Upper lobe of left lung (tissue), 6 donors: ENCODE data around the gene SPIN1. TPM values are rescaled to one million over a fixed set of nuclear protein-coding genes. Genes with fewer than 3 reads are reported as not detected.
A peak's percentile ranks its signal among the peaks of the same experiment; 100 is the strongest.

Experiments used
- ATAC-seq, 2 donors: fragments of 200-7000 bp; cut with Tn5 transposase; one replicate each; pipeline ENCODE4 v1.9.1; 2022; ENCODE audit warnings: mild to moderate bottlenecking in 2 of 2, moderate library complexity in 2 of 2; ENCODE audit not compliant: low FRiP score in 2 of 2
- DNase-seq, 2 donors: peaks; one replicate each; pipeline ENCODE4 v3.0.0-alpha.2; 2019 to 2020
- H3K27ac ChIP-seq, 4 donors: fragments of 200-600 bp; sonication (generic); one replicate each; pipeline ENCODE4 v1.5.1; 2016 to 2019
- H3K27me3 ChIP-seq, 4 donors: fragments of 200-600 bp; sonication (generic); one replicate each; pipeline ENCODE4 v1.5.1; 2017 to 2019
- H3K36me3 ChIP-seq, 4 donors: fragments of 200-600 bp; sonication (generic); one replicate each; pipeline ENCODE4 v1.5.1; 2016 to 2019
- H3K4me1 ChIP-seq, 4 donors: fragments of 200-600 bp; sonication (generic); one replicate each; pipeline ENCODE4 v1.5.1; 2018 to 2019
- H3K4me3 ChIP-seq, 4 donors: fragments of 200-600 bp; sonication (generic); one replicate each; pipeline ENCODE4 v1.5.1; 2017 to 2019; ENCODE audit warnings: mild to moderate bottlenecking in 2 of 4, moderate library complexity in 1 of 4
- H3K9me3 ChIP-seq, 4 donors: fragments of 200-600 bp; sonication (generic); one replicate each; pipeline ENCODE4 v1.5.1; 2018 to 2019
- EP300 ChIP-seq, 4 donors: sonication (generic); formaldehyde crosslinking; IDR thresholded peaks; one replicate each; pipeline ENCODE4 v1.5.1; 2017; ENCODE audit warnings: antibody characterized with exemption in 4 of 4, control low read depth in 2 of 4
- POLR2A ChIP-seq, 4 donors: fragments of 450-650 bp; IDR thresholded peaks; one replicate each; pipeline ENCODE4 v1.5.1; 2016 to 2017; ENCODE audit warnings: antibody characterized with exemption in 4 of 4, mild to moderate bottlenecking in 2 of 4
- POLR2AphosphoS5 ChIP-seq, 2 donors: sonication (generic); formaldehyde crosslinking; IDR thresholded peaks; one replicate each; pipeline ENCODE4 v1.5.1; 2017; ENCODE audit warnings: antibody characterized with exemption in 2 of 2
- WGBS, 2 donors: methylation state at CpG; one replicate each; pipeline ENCODE4 v1.1.5; 2017 to 2018; 5-methylcytosine and 5-hydroxymethylcytosine counted together
- total RNA-seq, 6 donors: library from RNA; depleted of rRNA in 4 of 6; stranded (reverse); fragments of >200 nt in 4 of 6; gene quantifications; one replicate each; pipeline versions ENCODE4 v1.1.0 to v1.2.1, GENCODE V29; 2016 to 2021
- TF ChIP-seq, protein P1 (sequence below), 6 experiments: fragments of 450-650 bp in 4 of 6; fragments of 200-600 bp in 2 of 6; sonication (generic) in 2 of 6; IDR thresholded peaks; one replicate each; pipeline ENCODE4 v1.5.1; 2016 to 2019; ENCODE audit warnings: antibody characterized with exemption in 6 of 6
- donor health status: DM: no; HTN: no; CAD: no; lungs with moderate emphysema.
- donor health status: DM: no; HTN: yes; CAD: no; lungs with severe emphysema.

Gene SPIN1
- total RNA-seq, 6 donors from 2014 or later, result 29.3 to 66.4 (median 59.9) TPM

DNA sequence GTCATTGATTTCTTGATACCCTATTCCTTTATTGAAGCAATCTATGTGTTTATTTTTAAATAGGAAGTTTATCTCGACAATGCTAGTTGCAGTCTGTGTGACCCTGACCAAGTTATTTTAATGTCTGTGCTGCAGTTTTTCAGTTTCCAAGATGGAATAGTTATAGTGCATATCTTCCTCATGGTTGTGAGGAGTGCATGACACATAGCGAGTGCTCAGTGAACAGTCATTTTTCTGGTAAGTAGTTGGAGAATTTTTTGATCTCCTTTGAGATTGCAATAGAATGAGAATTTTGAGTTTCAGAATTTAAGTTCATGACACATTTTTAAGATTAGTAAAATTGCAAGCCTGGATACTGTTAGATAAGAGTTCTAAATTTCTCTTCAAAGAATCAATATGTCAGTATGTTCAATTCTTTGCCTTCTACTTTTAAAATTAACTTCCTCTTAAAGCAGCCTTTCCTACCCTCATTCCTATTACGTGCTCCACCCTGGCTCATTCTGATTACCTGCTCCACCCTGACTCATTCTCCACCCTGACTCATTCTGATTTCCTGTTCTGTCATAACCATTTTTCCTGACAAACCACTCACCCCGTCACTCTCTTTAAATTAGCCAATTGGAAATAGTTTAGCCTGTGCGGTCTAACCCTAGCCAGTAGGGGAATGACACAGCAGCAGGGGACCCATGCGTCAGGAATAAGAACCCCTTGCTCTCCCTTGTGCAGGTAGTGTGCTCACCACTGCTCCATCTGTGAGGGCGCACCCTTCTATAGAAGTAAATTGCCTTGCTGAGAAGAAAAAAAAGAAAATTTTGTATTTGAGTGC, 30.7 kb downstream of the SPIN1 start:
- H3K27ac ChIP-seq, result no peak overlapping the region
- H3K27me3 ChIP-seq, result no peaks in the 10 kb centered on the region
- H3K4me3 ChIP-seq, result no peak overlapping the region
- ATAC-seq, result no peak
- TF ChIP-seq, protein P1, sequence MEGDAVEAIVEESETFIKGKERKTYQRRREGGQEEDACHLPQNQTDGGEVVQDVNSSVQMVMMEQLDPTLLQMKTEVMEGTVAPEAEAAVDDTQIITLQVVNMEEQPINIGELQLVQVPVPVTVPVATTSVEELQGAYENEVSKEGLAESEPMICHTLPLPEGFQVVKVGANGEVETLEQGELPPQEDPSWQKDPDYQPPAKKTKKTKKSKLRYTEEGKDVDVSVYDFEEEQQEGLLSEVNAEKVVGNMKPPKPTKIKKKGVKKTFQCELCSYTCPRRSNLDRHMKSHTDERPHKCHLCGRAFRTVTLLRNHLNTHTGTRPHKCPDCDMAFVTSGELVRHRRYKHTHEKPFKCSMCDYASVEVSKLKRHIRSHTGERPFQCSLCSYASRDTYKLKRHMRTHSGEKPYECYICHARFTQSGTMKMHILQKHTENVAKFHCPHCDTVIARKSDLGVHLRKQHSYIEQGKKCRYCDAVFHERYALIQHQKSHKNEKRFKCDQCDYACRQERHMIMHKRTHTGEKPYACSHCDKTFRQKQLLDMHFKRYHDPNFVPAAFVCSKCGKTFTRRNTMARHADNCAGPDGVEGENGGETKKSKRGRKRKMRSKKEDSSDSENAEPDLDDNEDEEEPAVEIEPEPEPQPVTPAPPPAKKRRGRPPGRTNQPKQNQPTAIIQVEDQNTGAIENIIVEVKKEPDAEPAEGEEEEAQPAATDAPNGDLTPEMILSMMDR (IDR thresholded peaks at IDR 0.05), result no peak
- TF ChIP-seq EP300 (IDR thresholded peaks at IDR 0.05), result no peak
- no peak for TF ChIP-seq POLR2AphosphoS5 (IDR thresholded peaks at IDR 0.05)
- TF ChIP-seq POLR2A (IDR thresholded peaks at IDR 0.05), result no peak
- H3K9me3 ChIP-seq, result peaks cover 8 to 32% (median 21%) of the 10 kb centered on the region in 4 donors
- no peaks in the 10 kb centered on the region for H3K4me1 ChIP-seq
- H3K36me3 ChIP-seq, result peaks cover 0 to 36% (median 0%) of the 10 kb centered on the region in 4 donors
- DNase-seq, result no peak
- WGBS, 2 donors, result 83 to 90% methylated on average over 7 of the region's 7 CpGs

DNA sequence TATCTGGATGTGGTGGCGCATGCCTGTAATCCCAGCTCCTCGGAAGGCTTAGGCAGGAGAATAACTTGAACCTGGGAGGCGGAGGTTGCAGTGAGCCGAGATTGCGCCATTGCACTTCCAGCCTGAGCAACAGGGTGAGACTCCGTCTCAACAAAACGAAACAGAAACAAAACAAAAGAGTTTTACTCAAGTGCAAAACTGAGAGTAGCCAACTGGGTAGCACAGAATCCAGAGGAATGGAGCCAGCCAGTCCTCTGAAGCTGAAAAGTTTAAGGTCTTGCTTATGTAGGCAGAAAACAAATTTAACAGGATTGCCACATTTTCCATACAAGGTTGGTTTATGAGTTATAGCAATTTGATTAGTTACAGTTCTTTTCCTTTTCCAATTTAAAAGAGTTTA, 32.0 kb downstream of the SPIN1 start:
- H3K4me3 ChIP-seq, result no peak overlapping the region
- no peak overlapping the region for H3K27ac ChIP-seq
- H3K4me1 ChIP-seq, result no peaks in the 10 kb centered on the region
- 87 to 94% methylated on average over 7 of the region's 7 CpGs for WGBS, 2 donors
- TF ChIP-seq EP300 (IDR thresholded peaks at IDR 0.05) (no peak), POLR2A (IDR thresholded peaks at IDR 0.05) (no peak), POLR2AphosphoS5 (IDR thresholded peaks at IDR 0.05) (no peak)
- TF ChIP-seq, protein P1 (IDR thresholded peaks at IDR 0.05), result no peak
- DNase-seq, result no peak
- H3K36me3 ChIP-seq, result peaks cover 0 to 36% (median 0%) of the 10 kb centered on the region in 4 donors
- no peak for ATAC-seq
- no peaks in the 10 kb centered on the region for H3K27me3 ChIP-seq
- H3K9me3 ChIP-seq, result peaks cover 8 to 25% (median 18%) of the 10 kb centered on the region in 4 donors

DNA sequence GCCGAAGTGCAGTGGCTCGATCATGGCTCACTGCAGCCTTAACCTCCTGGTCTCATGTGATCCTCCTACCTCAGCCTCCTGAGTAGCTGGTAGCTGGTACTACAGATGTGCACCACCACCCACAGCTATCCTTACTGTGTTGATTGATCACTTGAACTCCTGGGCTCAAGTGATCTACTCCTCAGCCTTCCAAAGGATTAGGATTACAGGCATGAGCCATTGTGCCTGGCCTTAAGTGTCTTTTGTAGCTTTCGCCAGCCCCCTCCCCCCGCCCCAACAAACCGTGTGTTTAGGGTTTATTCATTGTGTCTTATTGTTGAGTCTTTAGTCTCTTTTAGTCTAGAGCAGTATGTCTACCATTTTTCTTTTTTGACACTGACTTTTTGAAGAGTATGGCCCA, 33.1 kb downstream of the SPIN1 start:
- H3K36me3 ChIP-seq, result peaks cover 0 to 35% (median 0%) of the 10 kb centered on the region in 4 donors
- WGBS, 2 donors, result 93 to 96% methylated on average over 5 of the region's 5 CpGs
- DNase-seq, result no peak

DNA sequence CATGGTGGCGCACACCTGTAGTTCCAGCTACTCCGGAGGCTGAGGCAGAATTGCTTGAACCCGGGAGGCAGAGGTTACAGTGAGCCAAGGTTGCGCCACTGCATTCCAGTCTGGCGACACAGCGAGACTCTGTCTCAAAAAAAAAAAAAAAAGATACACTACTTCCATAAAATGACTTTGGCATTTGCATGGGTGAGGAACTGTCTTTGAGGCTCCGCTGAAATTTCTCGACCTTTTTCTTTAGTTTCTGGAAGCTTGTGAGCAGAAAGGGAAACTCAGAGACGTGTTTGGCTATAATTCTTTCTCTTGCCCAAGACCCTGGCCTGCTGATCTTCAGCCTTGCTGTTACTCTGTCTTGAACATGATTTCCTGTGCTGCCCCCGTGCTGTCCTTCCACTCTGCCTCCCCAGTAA, 37.3 kb downstream of the SPIN1 start:
- TF ChIP-seq, protein P1 (IDR thresholded peaks at IDR 0.05), result no peak
- no peak for TF ChIP-seq EP300 (IDR thresholded peaks at IDR 0.05)
- no peak for TF ChIP-seq POLR2AphosphoS5 (IDR thresholded peaks at IDR 0.05)
- TF ChIP-seq POLR2A (IDR thresholded peaks at IDR 0.05), result no peak
- no peaks in the 10 kb centered on the region for H3K27me3 ChIP-seq
- H3K9me3 ChIP-seq, result no peaks in the 10 kb centered on the region
- peaks cover 0 to 12% (median 2%) of the 10 kb centered on the region in 4 donors for H3K36me3 ChIP-seq
- no peak for DNase-seq
- 72 to 81% methylated on average over 10 of the region's 10 CpGs for WGBS, 2 donors
- peaks cover 0 to 13% (median 6%) of the 10 kb centered on the region in 4 donors for H3K4me1 ChIP-seq
- no peak overlapping the region for H3K4me3 ChIP-seq
- H3K27ac ChIP-seq, result peak overlapping the region in 2 of 4 donors; percentile 23 to 55
- ATAC-seq, result peak in 1 of 2 donors; percentile 49

More for the DNA sequence above, 33.1 kb downstream of the SPIN1 start:
- Histone ChIP-seq H3K4me3 (no peak overlapping the region), H3K27me3 (no peaks in the 10 kb centered on the region), H3K27ac (no peak overlapping the region), H3K4me1 (peaks cover 0 to 8% (median 3%) of the 10 kb centered on the region in 4 donors), H3K9me3 (peaks cover 8 to 25% (median 18%) of the 10 kb centered on the region in 4 donors)
- ATAC-seq, result no peak
- no peak for TF ChIP-seq EP300 (IDR thresholded peaks at IDR 0.05)
- TF ChIP-seq, protein P1 (IDR thresholded peaks at IDR 0.05), result no peak
- no peak for TF ChIP-seq POLR2A (IDR thresholded peaks at IDR 0.05)
- TF ChIP-seq POLR2AphosphoS5 (IDR thresholded peaks at IDR 0.05), result no peak
